Measurements from ENCODE around the gene RAB10.

Gene RAB10

GRCh38 chr2:26178246-26178645 is 144.4 kb downstream of the RAB10 start:
- no peak for TF ChIP-seq CTCF (IDR thresholded peaks at IDR 0.05; ENCODE audit: extremely low read depth, missing control alignments)
- DNase-seq (ENCODE audit: low spot score), result no peak

GRCh38 chr2:26178746-26179436 is 145.0 kb downstream of the RAB10 start:
- TF ChIP-seq CTCF (IDR thresholded peaks at IDR 0.05; ENCODE audit: extremely low read depth, missing control alignments), result no peak

GRCh38 chr2:26179446-26179913 is 145.6 kb downstream of the RAB10 start:
- TF ChIP-seq CTCF (IDR thresholded peaks at IDR 0.05; ENCODE audit: extremely low read depth, missing control alignments), result no peak

More at GRCh38 chr2:26178746-26179436, 145.0 kb downstream of the RAB10 start:
- no peak for DNase-seq (ENCODE audit: low spot score)

GRCh38 chr2:26182441-26182840 is 148.6 kb downstream of the RAB10 start:
- no peak for DNase-seq (ENCODE audit: low spot score)
- TF ChIP-seq CTCF (IDR thresholded peaks at IDR 0.05; ENCODE audit: extremely low read depth, missing control alignments), result no peak

More at GRCh38 chr2:26179446-26179913, 145.6 kb downstream of the RAB10 start:
- DNase-seq (ENCODE audit: low spot score), result no peak

GRCh38 chr2:26182887-26183630 is 149.2 kb downstream of the RAB10 start:
- TF ChIP-seq CTCF (IDR thresholded peaks at IDR 0.05; ENCODE audit: extremely low read depth, missing control alignments), result no peak
- no peak for DNase-seq (ENCODE audit: low spot score)

- DNase-seq (ENCODE audit: low spot score), result no peak
- TF ChIP-seq CTCF (IDR thresholded peaks at IDR 0.05; ENCODE audit: extremely low read depth, missing control alignments), result no peak
These were observed 150.2 kb downstream of the RAB10 start for GRCh38 chr2:26184121-26184520.

Data from GM20000 (cell line).